Measurements from ENCODE around the gene PHF20.

PHF20 gene

DNA sequence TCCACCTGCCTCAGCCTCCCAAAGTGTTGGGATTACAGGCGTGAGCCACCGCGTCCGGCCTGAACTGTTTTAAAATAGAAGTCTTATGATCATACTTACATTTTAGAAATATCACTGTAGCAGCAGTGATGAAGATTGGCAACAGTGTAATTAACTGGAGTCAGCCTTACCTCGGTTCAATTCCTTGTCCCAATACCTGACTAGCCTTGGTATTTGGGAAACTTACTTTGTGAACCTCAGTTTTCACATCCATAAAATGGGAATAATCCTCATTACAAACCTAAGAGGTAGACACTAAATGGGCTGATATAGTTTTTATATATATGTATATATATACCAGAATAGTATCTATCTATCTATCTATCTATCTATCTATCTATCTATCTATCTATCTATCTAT lies 19.3 kb downstream of the PHF20 start:
- no peak overlapping the region for H3K27ac Mint-ChIP-seq
- DNase-seq = no peak
- H3K9me3 Mint-ChIP-seq = no peaks in the 10 kb centered on the region
- H3K4me3 Mint-ChIP-seq = no peak overlapping the region
- peaks cover 32% of the 10 kb centered on the region for H3K4me1 Mint-ChIP-seq (ENCODE audit: low read depth)
- peaks cover 41% of the 10 kb centered on the region for H3K36me3 Mint-ChIP-seq (ENCODE audit: low read depth)
- no peaks in the 10 kb centered on the region for H3K27me3 Mint-ChIP-seq

GRCh38 chr20:35791821-35792220 lies 20.0 kb downstream of the PHF20 start:
- no peaks in the 10 kb centered on the region for H3K9me3 Mint-ChIP-seq
- H3K4me1 Mint-ChIP-seq (ENCODE audit: low read depth) = peaks cover 36% of the 10 kb centered on the region
- no peaks in the 10 kb centered on the region for H3K27me3 Mint-ChIP-seq
- H3K4me3 Mint-ChIP-seq = no peak overlapping the region
- DNase-seq = no peak
- H3K36me3 Mint-ChIP-seq (ENCODE audit: low read depth) = peaks cover 41% of the 10 kb centered on the region
- H3K27ac Mint-ChIP-seq = peak overlapping the region; percentile 66

DNA sequence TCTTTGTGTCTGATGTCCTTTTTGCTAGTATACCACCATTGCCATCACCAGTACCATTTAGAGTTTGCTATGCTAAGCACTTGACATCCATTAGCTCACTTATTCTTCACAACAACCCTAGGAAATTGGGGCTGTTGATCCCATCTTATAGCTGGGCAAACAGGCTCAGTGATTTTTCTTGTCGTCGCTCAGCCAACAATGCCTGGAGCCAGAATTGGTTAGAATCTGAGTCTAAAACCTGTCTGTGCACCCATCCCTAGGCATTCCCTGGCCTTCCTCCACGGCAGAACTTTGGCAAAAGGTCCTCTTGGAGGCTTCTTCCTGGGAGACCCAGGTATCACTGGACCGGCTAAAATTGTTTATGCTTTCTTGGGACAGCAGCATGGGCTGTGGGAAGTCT lies 20.9 kb downstream of the PHF20 start:
- Mint-ChIP-seq H3K4me1 (ENCODE audit: low read depth) (peaks cover 36% of the 10 kb centered on the region), H3K4me3 (no peak overlapping the region), H3K9me3 (no peaks in the 10 kb centered on the region), H3K36me3 (ENCODE audit: low read depth) (peaks cover 41% of the 10 kb centered on the region), H3K27me3 (no peaks in the 10 kb centered on the region), H3K27ac (no peak overlapping the region)
- no peak for DNase-seq

DNA sequence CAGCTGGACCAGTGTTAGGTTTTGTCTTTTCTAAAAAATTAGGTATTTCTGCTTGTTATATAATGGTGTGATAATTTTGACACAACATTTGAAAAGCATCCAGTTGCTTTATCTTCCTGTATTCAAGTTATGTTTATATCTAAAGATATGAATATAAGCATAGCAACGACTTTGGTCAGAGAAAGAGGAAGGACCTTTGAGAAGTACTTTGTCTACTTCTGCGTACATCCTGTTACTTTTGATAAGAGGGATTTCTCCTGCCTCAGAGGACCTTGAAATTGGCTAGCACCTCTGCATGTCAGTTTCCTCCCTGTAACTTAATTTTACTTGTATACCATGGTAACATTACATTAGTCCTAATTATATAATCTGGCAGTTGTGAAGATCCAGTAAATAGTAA lies 24.8 kb downstream of the PHF20 start:
- Mint-ChIP-seq H3K27ac (peak overlapping the region; percentile 33), H3K4me3 (no peak overlapping the region)
- no peak for DNase-seq

DNA sequence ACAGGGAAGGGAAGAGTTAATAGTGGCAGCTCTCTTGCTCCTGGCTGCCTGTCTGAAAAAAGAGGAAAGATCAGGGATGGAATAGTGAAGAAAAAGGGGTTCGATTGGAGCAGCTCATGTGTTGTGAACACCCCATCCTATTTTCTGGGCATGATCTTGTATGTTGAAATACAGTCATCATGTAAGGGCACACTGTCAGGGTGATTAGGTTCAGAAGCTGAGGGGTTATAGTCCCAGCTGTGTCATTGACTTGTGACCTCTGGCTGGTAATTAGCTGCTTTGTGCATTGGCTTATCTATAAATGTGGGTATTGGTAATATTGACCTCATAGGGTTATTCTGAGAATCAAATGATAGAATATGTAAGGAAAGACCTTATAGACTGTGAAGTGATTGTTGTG lies 30.1 kb downstream of the PHF20 start:
- H3K27me3 Mint-ChIP-seq = no peaks in the 10 kb centered on the region
- H3K36me3 Mint-ChIP-seq (ENCODE audit: low read depth) = peaks cover 64% of the 10 kb centered on the region
- no peak overlapping the region for H3K4me3 Mint-ChIP-seq
- H3K9me3 Mint-ChIP-seq = no peaks in the 10 kb centered on the region
- peaks cover 13% of the 10 kb centered on the region for H3K4me1 Mint-ChIP-seq (ENCODE audit: low read depth)
- H3K27ac Mint-ChIP-seq = peak overlapping the region; percentile 53
- DNase-seq = no peak

More for the DNA sequence above, 24.8 kb downstream of the PHF20 start:
- Mint-ChIP-seq H3K27me3 (no peaks in the 10 kb centered on the region), H3K9me3 (no peaks in the 10 kb centered on the region), H3K4me1 (ENCODE audit: low read depth) (peaks cover 40% of the 10 kb centered on the region), H3K36me3 (ENCODE audit: low read depth) (peaks cover 51% of the 10 kb centered on the region)

- Mint-ChIP-seq H3K4me1 (ENCODE audit: low read depth) (peaks cover 11% of the 10 kb centered on the region), H3K9me3 (no peaks in the 10 kb centered on the region), H3K4me3 (no peak overlapping the region), H3K27ac (no peak overlapping the region), H3K27me3 (no peaks in the 10 kb centered on the region), H3K36me3 (ENCODE audit: low read depth) (peaks cover 69% of the 10 kb centered on the region)
- no peak for DNase-seq
These were observed 34.3 kb downstream of the PHF20 start for GRCh38 chr20:35806075-35806474.

DNA sequence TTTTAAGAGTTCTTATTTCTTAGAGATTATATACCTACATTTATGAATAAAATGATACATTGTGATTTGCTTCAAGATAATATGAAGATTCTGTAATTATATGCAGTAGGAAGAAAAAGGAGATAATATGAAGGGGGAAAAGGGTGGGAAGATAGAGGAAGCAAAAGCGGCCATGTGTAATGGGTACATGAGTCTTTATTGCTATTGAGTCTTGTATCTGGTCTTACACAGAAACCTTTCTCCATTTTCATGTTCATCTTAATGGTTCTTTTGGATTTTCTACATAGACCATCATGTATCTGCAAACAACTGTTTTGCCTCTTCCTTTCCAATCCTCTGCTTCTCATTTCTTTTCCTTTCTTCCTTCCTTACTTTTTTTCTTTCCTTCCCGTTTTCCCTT lies 36.1 kb downstream of the PHF20 start:
- no peak overlapping the region for H3K27ac Mint-ChIP-seq
- no peak for DNase-seq
- peaks cover 63% of the 10 kb centered on the region for H3K36me3 Mint-ChIP-seq (ENCODE audit: low read depth)
- H3K9me3 Mint-ChIP-seq = no peaks in the 10 kb centered on the region
- H3K4me3 Mint-ChIP-seq = no peak overlapping the region
- no peaks in the 10 kb centered on the region for H3K27me3 Mint-ChIP-seq
- H3K4me1 Mint-ChIP-seq (ENCODE audit: low read depth) = peaks cover 10% of the 10 kb centered on the region

- Mint-ChIP-seq H3K4me1 (ENCODE audit: low read depth) (peaks cover 31% of the 10 kb centered on the region), H3K9me3 (no peaks in the 10 kb centered on the region), H3K27ac (peak overlapping the region; percentile 9), H3K27me3 (no peaks in the 10 kb centered on the region), H3K36me3 (ENCODE audit: low read depth) (peaks cover 51% of the 10 kb centered on the region), H3K4me3 (no peak overlapping the region)
- DNase-seq = no peak
These were observed 48.9 kb downstream of the PHF20 start for GRCh38 chr20:35820715-35821114.

DNA sequence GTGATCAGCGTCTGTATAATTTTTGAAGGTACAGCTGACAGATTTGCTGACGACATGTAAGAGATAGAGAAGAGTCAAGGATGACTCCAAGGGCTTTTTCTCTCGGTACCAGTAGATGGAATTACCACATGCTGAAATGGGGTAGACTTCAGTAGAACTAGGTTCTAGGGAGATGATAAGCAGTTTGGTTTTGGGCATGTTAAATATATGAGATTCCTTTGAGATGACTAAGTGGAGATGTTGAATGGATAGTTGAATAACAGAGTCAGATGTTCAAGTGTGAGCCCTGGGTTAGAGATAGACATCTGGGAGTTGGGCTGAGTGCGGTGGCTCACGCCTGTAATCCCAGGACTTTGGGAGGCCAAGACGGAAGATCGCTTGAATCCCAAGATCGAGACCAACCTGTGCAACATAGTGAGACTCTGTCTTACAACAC lies 50.0 kb downstream of the PHF20 start:
- Mint-ChIP-seq H3K36me3 (ENCODE audit: low read depth) (peaks cover 53% of the 10 kb centered on the region), H3K4me3 (no peak overlapping the region), H3K9me3 (no peaks in the 10 kb centered on the region), H3K27ac (peak overlapping the region; percentile 3), H3K4me1 (ENCODE audit: low read depth) (peaks cover 36% of the 10 kb centered on the region), H3K27me3 (no peaks in the 10 kb centered on the region)
- DNase-seq = no peak

- H3K27me3 Mint-ChIP-seq = no peaks in the 10 kb centered on the region
- DNase-seq = no peak
- H3K4me1 Mint-ChIP-seq (ENCODE audit: low read depth) = peaks cover 36% of the 10 kb centered on the region
- no peaks in the 10 kb centered on the region for H3K9me3 Mint-ChIP-seq
- H3K4me3 Mint-ChIP-seq = no peak overlapping the region
- H3K36me3 Mint-ChIP-seq (ENCODE audit: low read depth) = peaks cover 58% of the 10 kb centered on the region
- no peak overlapping the region for H3K27ac Mint-ChIP-seq
These were observed 51.3 kb downstream of the PHF20 start for GRCh38 chr20:35823147-35823546.

- no peak for DNase-seq
- Mint-ChIP-seq H3K36me3 (ENCODE audit: low read depth) (peaks cover 57% of the 10 kb centered on the region), H3K27ac (no peak overlapping the region), H3K9me3 (no peaks in the 10 kb centered on the region), H3K4me1 (ENCODE audit: low read depth) (peaks cover 31% of the 10 kb centered on the region), H3K27me3 (no peaks in the 10 kb centered on the region), H3K4me3 (no peak overlapping the region)
These were observed 52.1 kb downstream of the PHF20 start for GRCh38 chr20:35823937-35824336.

DNA sequence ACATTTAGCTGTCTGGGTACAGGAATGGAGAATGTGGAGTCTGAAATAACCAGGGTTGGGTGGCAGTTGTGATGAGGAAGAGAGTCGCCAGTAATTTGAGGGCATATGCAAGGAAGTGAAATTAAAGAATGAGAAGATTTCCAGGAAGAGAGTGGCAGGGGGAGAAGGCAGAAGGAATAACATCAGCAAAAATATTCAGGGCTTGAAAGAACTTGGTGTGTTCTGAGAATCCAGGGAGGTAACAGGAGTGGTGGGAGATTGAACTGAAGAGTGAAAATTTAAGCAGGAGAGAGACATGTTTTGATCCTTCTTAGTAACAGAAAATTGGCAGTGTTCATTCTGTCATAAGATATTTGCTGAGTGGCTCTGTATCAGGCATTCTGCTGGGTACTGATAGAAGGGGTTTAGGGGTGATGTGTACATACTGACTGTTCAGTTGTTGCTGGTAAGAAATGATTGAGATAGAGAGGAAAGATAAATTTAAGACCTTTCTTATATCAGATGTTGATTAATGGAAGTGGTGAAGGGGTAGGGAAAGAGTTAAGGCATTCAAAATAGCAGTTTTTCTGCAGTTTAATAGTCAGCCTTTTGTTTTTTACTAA lies 54.7 kb downstream of the PHF20 start:
- no peak overlapping the region for H3K4me3 Mint-ChIP-seq
- peaks cover 53% of the 10 kb centered on the region for H3K36me3 Mint-ChIP-seq (ENCODE audit: low read depth)
- H3K4me1 Mint-ChIP-seq (ENCODE audit: low read depth) = peaks cover 25% of the 10 kb centered on the region
- DNase-seq = no peak
- peak overlapping the region; percentile 7 for H3K27ac Mint-ChIP-seq
- H3K9me3 Mint-ChIP-seq = peaks cover 2% of the 10 kb centered on the region
- no peaks in the 10 kb centered on the region for H3K27me3 Mint-ChIP-seq

DNA sequence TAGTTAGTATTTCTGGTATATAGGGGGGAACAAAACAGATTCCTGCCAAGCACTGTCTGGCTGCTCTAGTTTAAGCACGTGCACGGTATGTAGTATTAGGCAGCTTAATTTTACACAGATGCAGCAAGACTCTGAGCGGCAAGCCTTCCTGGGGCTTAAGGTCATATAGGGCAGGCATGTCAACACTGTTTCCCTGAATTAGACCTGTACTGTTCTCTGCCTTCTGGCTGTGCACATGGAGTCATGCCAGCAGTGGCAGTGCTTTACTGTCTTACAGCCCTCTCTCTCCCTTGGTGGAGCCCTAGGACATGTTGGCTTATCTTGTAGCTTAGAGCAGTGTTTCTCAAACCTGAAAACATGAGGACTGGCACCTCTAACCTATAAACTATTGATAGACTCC lies 56.6 kb downstream of the PHF20 start:
- Mint-ChIP-seq H3K4me3 (no peak overlapping the region), H3K36me3 (ENCODE audit: low read depth) (peaks cover 53% of the 10 kb centered on the region), H3K27ac (no peak overlapping the region), H3K9me3 (peaks cover 2% of the 10 kb centered on the region), H3K4me1 (ENCODE audit: low read depth) (peaks cover 35% of the 10 kb centered on the region), H3K27me3 (no peaks in the 10 kb centered on the region)
- no peak for DNase-seq

GRCh38 chr20:35828916-35829315 lies 57.1 kb downstream of the PHF20 start:
- no peaks in the 10 kb centered on the region for H3K27me3 Mint-ChIP-seq
- H3K27ac Mint-ChIP-seq = no peak overlapping the region
- H3K36me3 Mint-ChIP-seq (ENCODE audit: low read depth) = peaks cover 51% of the 10 kb centered on the region
- H3K4me3 Mint-ChIP-seq = no peak overlapping the region
- H3K9me3 Mint-ChIP-seq = peaks cover 2% of the 10 kb centered on the region
- H3K4me1 Mint-ChIP-seq (ENCODE audit: low read depth) = peaks cover 36% of the 10 kb centered on the region
- no peak for DNase-seq

DNA sequence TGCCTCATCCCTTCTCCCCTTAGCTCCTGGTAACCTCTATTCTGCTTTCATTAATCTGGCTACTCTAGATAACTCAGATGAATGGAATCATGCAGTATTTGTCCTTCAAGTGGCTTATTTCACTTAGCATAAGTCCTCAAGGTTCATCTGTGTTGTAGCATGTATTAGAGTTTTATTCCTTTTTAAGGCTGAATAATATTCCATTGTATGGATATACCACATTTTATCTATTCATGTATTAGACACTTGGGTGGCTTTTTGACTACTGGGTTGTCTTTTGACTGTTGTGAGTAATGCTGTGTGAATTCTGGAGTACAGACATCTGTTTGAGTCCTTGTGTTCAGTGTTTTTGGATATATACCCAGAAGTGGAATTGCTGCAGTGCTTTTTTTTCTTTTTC lies 58.4 kb downstream of the PHF20 start:
- H3K27ac Mint-ChIP-seq = no peak overlapping the region
- peaks cover 2% of the 10 kb centered on the region for H3K9me3 Mint-ChIP-seq
- peaks cover 51% of the 10 kb centered on the region for H3K36me3 Mint-ChIP-seq (ENCODE audit: low read depth)
- no peak overlapping the region for H3K4me3 Mint-ChIP-seq
- no peak for DNase-seq
- H3K4me1 Mint-ChIP-seq (ENCODE audit: low read depth) = peaks cover 43% of the 10 kb centered on the region
- H3K27me3 Mint-ChIP-seq = no peaks in the 10 kb centered on the region

DNA sequence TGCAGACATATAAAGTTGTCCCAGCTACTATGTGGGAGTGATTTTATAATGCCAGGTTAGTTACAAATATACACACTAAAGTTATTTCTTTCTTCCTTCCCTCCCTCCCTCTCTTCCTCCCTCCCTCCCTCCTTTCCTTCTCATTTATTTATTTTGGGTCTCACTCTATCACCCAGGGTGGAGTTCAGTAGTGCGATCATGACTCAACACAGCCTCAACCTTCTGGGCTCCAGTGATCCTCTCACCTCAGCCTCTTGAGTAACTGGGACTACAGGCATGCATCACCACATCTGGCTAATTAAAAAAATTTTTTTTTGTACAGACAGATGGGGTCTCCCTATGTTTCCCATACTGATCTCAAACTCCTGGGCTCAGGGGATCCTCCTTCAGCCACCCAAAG lies 59.2 kb downstream of the PHF20 start:
- no peak for DNase-seq
- Mint-ChIP-seq H3K4me3 (no peak overlapping the region), H3K36me3 (ENCODE audit: low read depth) (peaks cover 53% of the 10 kb centered on the region), H3K27me3 (no peaks in the 10 kb centered on the region), H3K9me3 (peaks cover 2% of the 10 kb centered on the region), H3K4me1 (ENCODE audit: low read depth) (peaks cover 46% of the 10 kb centered on the region), H3K27ac (no peak overlapping the region)
